HepG2 (cell line): ENCODE data around the gene ACSF3. TPM values are rescaled to one million over a fixed set of nuclear protein-coding genes. Genes with fewer than 3 reads are reported as not detected.

Source experiments
- CCAR2 ChIP-seq: fragments of 200-400 bp; formaldehyde crosslinking; optimal IDR thresholded peaks from 2 replicates; pipeline ENCODE3; 2018; ENCODE audit warnings: low read depth, mild to moderate bottlenecking, low read length, moderate library complexity
- HBP1 ChIP-seq: IDR thresholded peaks from 2 replicates; pipeline ENCODE4 v1.6.1; 2016; ENCODE audit warnings: low read depth, control low read depth
- MXD4 ChIP-seq: IDR thresholded peaks from 2 replicates; pipeline ENCODE4 v1.6.1; 2016; ENCODE audit warnings: mild to moderate bottlenecking, missing biosample characterization, missing genetic modification reagents
- SP1 ChIP-seq, 2 experiments: fragments of 450-650 bp in 1 of 2; sonication (generic) in 1 of 2; formaldehyde crosslinking in 1 of 2; IDR thresholded peaks; 2 replicates each; pipeline versions ENCODE4 v1.4.0 to v1.6.1; 2016 to 2020; ENCODE audit warnings: missing genetic modification reagents in 1 of 2
- THAP7 ChIP-seq: sonication (generic); formaldehyde crosslinking; IDR thresholded peaks from 2 replicates; pipeline ENCODE4 v1.8.1; 2023; ENCODE audit warnings: mild to moderate bottlenecking, missing genetic modification reagents
- ZBED4 ChIP-seq: sonication (generic); formaldehyde crosslinking; IDR thresholded peaks from 2 replicates; pipeline ENCODE4 v1.4.0; 2020; ENCODE audit warnings: missing genetic modification reagents, borderline replicate concordance
- ZFP36 ChIP-seq: fragments of 150-350 bp; IDR thresholded peaks from 2 replicates; pipeline ENCODE4 v1.6.1; 2018; ENCODE audit warnings: borderline replicate concordance, low read length, low read depth; ENCODE audit not compliant: partially characterized antibody
- ZFP36L2 ChIP-seq: sonication (generic); formaldehyde crosslinking; IDR thresholded peaks from 2 replicates; pipeline ENCODE4 v1.4.0; 2020; ENCODE audit warnings: missing genetic modification reagents
- ZNF260 ChIP-seq: sonication (generic); formaldehyde crosslinking; IDR thresholded peaks from 2 replicates; pipeline ENCODE4 v1.4.0; 2020; ENCODE audit warnings: missing genetic modification reagents, low read depth, mild to moderate bottlenecking, borderline replicate concordance
- polyA plus RNA-seq, 8 experiments: library from polyadenylated mRNA; depleted of rRNA in 3 of 8; stranded (reverse) in 7 of 8; unstranded in 1 of 8; fragments of >200 nt; fragmentation: Illumina TruSeq in 4 of 8; extraction: Trizol in 4 of 8; gene quantifications; 2 replicates each; pipeline versions ENCODE4 v1.2.1 to v1.2.3, GENCODE V29; 2011 to 2016; ENCODE audit warnings: low read depth in 4 of 8, missing spikeins in 1 of 8, mixed read lengths in 1 of 8; ENCODE audit not compliant: insufficient read depth in 1 of 8
- total RNA-seq, 5 experiments: library from RNA; depleted of rRNA; stranded (reverse); fragments of >200 nt; fragmentation: Illumina TruSeq; extraction: Trizol; gene quantifications; 2 replicates each; pipeline ENCODE4 v1.2.3, GENCODE V29; 2016; ENCODE audit warnings: low read depth in 1 of 5

ACSF3 gene
- total and polyA plus RNA-seq, 2 of the 13 experiments (the other 11 are each of a cell fraction or from before 2014, with no cell fraction given), result 14.9 to 30.6 TPM

- TF ChIP-seq THAP7 (no peak), ZNF260 (no peak), ZBED4 (CRISPR knock-in tag) (no peak), CCAR2 (no peak), HBP1 (CRISPR knock-in tag) (no peak), ZFP36 (no peak), SP1 (IDR thresholded peaks at IDR 0.05) (no peak), SP1 (CRISPR knock-in tag; IDR thresholded peaks at IDR 0.05) (no peak), MXD4 (no peak), ZFP36L2 (CRISPR knock-in tag) (no peak)
These were observed 47.2 kb upstream of the ACSF3 start (continued) for GRCh38 chr16:89046491-89046890.
